ENCODE measurements around the gene PHACTR3.

PHACTR3 gene

DNA sequence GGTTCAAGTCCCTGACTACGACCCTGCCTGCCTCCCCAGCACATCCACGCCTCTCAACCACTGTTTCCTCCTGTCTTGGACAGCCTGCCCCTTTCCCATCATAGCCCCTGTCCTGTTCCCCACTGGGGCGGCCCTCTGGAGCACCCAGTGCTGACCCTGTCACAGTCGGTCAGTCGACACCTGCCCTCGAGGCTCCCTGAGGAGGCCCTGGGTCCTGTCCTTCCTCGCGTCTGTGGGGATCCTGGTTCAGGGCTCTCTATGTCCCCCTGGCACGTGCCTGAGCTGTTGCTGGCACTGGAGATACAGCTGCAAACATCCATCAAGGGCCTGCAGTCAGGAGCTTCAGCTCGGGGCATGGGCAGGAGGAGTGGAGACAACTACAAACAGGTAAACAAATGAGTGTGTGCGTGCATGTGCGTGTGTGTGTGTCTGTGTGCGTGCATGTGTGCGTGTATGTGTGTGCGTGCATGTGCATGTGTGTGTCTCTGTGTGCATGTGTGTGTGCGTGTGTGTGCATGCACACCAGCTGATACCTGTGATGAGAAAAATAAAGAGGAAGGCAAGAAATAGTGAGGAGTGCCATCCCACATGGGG is 132.8 kb downstream of the PHACTR3 start:
- Histone ChIP-seq H3K27ac (no peak overlapping the region), H3K4me3 (no peak overlapping the region)
- DNase-seq (ENCODE audit: low spot score), result no peak
- TF ChIP-seq, protein P1, sequence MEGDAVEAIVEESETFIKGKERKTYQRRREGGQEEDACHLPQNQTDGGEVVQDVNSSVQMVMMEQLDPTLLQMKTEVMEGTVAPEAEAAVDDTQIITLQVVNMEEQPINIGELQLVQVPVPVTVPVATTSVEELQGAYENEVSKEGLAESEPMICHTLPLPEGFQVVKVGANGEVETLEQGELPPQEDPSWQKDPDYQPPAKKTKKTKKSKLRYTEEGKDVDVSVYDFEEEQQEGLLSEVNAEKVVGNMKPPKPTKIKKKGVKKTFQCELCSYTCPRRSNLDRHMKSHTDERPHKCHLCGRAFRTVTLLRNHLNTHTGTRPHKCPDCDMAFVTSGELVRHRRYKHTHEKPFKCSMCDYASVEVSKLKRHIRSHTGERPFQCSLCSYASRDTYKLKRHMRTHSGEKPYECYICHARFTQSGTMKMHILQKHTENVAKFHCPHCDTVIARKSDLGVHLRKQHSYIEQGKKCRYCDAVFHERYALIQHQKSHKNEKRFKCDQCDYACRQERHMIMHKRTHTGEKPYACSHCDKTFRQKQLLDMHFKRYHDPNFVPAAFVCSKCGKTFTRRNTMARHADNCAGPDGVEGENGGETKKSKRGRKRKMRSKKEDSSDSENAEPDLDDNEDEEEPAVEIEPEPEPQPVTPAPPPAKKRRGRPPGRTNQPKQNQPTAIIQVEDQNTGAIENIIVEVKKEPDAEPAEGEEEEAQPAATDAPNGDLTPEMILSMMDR (IDR thresholded peaks at IDR 0.05), result no peak

DNA sequence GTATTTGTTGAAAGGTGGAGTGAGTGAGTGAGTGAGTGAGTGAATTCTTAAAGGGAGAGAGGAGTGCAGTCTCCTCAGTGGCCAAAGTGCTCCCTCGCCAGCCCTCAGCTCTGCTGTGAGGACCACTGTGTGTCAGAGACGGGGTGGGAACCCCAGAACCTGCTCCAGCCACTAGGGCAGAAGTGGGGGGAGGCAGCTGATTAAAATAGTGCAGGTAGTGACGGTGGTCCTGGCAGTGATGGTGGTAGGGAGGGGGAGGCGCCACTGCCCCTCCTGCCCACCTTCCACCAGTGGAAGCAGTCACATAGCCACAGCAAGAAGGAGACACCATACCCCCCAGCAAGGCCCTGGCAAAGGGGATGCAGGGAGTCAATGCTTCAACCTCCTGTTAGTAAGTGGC is 133.5 kb downstream of the PHACTR3 start:
- no peak overlapping the region for H3K27ac ChIP-seq

DNA sequence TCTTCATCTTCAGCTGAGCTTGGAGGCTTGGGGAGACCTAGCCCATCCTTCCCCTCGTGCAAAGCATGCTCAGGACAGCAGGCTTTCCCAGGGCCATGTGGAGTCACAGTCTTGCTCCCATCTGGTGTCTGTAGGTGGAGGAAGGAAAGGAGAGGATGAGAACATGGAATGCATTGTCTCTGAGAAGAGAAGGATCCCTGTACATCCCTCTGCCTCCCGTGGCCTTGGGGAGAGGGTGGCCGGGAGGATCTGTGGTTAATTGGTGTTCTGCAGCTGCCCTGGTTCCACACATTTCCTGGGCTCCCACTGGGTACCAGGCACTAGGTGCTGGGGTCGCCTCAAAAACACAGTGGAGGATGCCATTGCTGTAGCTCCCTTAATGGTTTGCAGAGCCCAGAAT is 134.5 kb downstream of the PHACTR3 start:
- TF ChIP-seq, protein P1 (IDR thresholded peaks at IDR 0.05), result no peak
- Histone ChIP-seq H3K27ac (no peak overlapping the region), H3K4me3 (no peak overlapping the region)
- no peak for DNase-seq (ENCODE audit: low spot score)

More for the DNA sequence above, 133.5 kb downstream of the PHACTR3 start:
- DNase-seq (ENCODE audit: low spot score), result no peak
- TF ChIP-seq, protein P1 (IDR thresholded peaks at IDR 0.05), result no peak
- H3K4me3 ChIP-seq, result no peak overlapping the region

DNA sequence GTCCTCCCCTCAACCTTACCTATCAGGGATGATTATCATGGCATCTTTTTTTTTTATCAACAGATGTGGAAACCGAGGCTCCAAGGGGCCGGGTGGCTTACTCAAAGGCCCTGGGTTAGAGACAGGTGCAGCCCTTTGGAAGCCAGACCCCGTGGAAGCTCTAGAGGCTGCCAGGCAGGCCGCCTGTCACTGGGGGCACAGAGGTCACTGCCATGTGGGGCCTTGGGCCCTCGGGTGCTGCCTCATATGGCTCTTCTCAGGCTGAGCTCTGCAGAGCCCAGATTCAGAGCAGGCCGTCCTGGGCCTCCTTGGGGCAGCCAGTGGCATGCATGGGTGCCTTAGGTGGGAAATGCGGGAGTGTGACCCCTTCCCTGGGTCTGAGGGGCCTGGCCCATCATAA is 136.3 kb downstream of the PHACTR3 start:
- Histone ChIP-seq H3K27ac (no peak overlapping the region), H3K4me3 (no peak overlapping the region)
- no peak for DNase-seq (ENCODE audit: low spot score)
- TF ChIP-seq, protein P1 (IDR thresholded peaks at IDR 0.05), result no peak

DNA sequence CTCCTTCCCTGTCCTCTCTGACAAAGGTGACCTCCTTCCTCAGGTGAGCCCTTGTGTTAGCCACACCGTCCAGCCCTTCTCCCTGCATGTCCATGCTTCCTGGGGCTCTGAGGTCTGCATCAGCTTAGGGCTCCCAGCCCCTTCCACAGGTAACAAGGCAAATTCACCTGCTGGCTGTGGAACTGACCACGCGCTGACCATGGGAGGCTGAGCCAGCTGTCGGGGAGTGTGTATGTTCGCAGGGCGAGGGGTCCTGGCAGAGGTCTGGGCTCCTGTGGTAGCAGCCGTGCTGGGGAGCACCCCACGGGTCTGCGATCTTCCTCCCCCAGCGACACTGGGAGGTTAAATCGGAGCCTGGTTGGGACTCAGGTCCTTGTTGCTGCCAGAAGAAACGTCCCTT is 136.7 kb downstream of the PHACTR3 start:
- no peak for DNase-seq (ENCODE audit: low spot score)
- no peak overlapping the region for H3K4me3 ChIP-seq
- no peak overlapping the region for H3K27ac ChIP-seq
- TF ChIP-seq, protein P1 (IDR thresholded peaks at IDR 0.05), result no peak

DNA sequence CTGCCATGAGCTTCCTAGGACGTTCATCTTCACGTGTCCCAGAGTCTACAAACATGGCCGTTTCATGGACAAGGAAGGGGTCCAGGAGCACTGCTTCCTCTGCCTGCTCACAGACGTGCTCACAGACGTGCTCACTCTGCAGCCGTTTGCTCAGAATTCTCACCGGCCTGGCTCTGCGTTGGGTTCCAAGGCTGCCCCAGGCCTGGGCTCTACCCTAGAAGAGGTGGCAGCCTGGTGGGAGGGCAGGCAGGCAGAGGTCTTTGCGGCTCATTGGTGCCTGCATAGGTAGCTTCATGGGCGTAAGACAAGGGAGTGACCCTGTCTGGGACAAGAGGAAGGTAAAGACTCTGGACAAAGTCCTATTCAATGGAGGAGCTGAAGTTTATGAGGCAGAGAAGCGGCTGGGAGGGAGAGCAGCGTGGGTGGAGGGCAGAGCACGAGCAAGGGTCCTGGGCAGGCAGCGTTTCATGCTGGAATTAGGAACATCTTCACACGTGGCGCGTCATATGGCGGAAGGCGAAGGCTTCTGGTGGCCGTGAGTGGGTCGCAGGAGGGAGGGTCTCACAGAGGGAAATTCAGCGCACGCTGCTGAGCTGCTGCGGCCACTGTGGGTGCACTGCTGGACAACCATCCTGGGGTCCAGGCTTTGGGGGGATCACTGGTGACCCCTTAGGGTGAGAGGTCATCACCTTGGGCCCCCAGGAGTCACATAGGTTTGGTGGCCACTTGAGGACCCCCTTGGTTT is 138.2 kb downstream of the PHACTR3 start:
- DNase-seq (ENCODE audit: low spot score), result no peak
- Histone ChIP-seq H3K4me3 (no peak overlapping the region), H3K27ac (no peak overlapping the region)
- TF ChIP-seq, protein P1 (IDR thresholded peaks at IDR 0.05), result no peak

DNA sequence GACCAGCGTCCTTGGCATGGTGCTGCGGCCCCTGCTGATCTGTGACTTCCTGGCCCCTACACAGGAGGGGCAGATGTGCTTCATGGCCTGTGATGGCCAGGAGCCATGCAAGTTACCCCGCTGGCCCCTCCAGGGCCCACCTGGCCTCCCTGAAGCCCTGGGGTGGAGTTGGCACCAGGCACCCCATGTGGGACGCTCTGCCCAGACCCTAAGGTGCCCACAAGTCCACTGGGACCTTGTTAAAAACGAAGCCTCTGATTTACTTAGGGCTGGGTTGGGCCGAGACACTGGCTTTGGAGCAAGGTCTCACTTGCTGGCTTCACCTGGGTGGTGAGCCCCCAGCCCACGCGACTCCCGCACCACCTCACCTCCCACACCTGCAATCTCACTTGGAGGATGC is 139.0 kb downstream of the PHACTR3 start:
- TF ChIP-seq, protein P1 (IDR thresholded peaks at IDR 0.05), result no peak
- Histone ChIP-seq H3K4me3 (no peak overlapping the region), H3K27ac (no peak overlapping the region)
- DNase-seq (ENCODE audit: low spot score), result no peak

Data from coronary artery (tissue), 2 donors.